Measurements from ENCODE around the gene PRRT1. TPM values are rescaled to one million over a fixed set of nuclear protein-coding genes. Genes with fewer than 3 reads are reported as not detected.

The PRRT1 gene
- total and polyA plus RNA-seq, 4 donors: 0.53 to 2.0 (median 0.97) TPM

DNA sequence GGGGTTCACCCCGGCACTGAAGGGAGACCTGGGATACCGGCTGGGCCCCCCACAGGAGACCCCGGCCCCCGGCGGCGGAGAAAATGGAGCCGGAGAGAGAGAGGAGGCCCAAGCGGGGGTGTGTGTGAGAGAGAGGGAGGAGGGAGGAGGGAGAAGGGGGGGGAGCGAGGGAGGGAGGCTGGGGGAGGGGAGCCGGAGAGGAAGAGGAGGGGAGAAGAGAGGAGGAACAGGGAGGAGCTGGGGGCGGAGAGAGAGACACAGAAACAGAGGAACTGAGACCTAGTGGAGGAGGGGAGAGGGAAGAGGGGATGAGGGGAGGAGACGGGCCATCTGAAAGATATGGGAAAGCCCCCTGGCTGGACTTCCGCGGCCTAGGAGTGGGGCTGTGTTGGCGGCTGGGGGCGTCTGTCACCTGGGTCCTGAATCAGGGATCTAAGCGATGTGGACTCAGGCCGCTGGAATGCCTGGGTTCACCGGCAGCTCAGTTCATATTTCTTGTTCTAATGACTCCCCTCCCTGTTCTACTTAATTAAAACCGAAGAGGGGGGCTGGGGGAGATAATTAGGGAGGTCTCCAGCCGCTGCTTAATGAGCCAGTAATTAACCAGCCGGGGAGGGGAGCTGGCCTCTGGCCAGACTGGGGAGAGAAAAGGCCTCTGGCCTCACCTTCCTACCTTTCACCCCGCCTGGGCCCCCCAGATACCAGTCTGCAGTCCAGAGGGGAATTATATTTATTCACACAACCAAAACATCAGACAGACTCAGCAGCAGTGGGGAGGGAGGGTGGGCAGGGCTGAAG, 38.5 kb upstream of the PRRT1 start, which contains the start of gene PBX2:
Gene PBX2, minus strand, starts transcription at position 149 of the 798 bp plus-strand sequence. CDS start 287 bp downstream, outside the sequence.
- Histone ChIP-seq H3K27me3 (ENCODE audit: control insufficient read depth in 3 of 3, insufficient read depth in 3 of 3, low read length in 2 of 3) (no peaks in the 10 kb centered on the region), H3K9me3 (ENCODE audit: control insufficient read depth in 4 of 4, insufficient read depth in 3 of 4, low read length in 3 of 4) (no peaks in the 10 kb centered on the region), H3K4me1 (ENCODE audit: control insufficient read depth in 5 of 5, insufficient read depth in 5 of 5, low read length in 5 of 5) (peaks cover 0 to 63% (median 18%) of the 10 kb centered on the region in 5 donors), H3K36me3 (ENCODE audit: control insufficient read depth in 4 of 4, insufficient read depth in 4 of 4, low read length in 4 of 4) (peaks cover 0 to 15% (median 12%) of the 10 kb centered on the region in 4 donors), H3K4me3 (peak within 1 kb of the TSS; percentile 60), H3K27ac (ENCODE audit: low read depth in 1 of 2, low read length in 1 of 2) (peak within 1 kb of the TSS; percentile 88 to 97), H3K9ac (ENCODE audit: insufficient read depth in 1 of 2, low read length in 2 of 2) (peak within 1 kb of the TSS; percentile 73 to 88)
- WGBS, 2 donors: 0 to 3% methylated on average over 19 to 23 of the region's 23 CpGs
- ATAC-seq (ENCODE audit: insufficient read depth, low FRiP score): peak; percentile 68
- DNase-seq: peak; percentile 97 to 99 (median 97)
- TF ChIP-seq, protein P1, sequence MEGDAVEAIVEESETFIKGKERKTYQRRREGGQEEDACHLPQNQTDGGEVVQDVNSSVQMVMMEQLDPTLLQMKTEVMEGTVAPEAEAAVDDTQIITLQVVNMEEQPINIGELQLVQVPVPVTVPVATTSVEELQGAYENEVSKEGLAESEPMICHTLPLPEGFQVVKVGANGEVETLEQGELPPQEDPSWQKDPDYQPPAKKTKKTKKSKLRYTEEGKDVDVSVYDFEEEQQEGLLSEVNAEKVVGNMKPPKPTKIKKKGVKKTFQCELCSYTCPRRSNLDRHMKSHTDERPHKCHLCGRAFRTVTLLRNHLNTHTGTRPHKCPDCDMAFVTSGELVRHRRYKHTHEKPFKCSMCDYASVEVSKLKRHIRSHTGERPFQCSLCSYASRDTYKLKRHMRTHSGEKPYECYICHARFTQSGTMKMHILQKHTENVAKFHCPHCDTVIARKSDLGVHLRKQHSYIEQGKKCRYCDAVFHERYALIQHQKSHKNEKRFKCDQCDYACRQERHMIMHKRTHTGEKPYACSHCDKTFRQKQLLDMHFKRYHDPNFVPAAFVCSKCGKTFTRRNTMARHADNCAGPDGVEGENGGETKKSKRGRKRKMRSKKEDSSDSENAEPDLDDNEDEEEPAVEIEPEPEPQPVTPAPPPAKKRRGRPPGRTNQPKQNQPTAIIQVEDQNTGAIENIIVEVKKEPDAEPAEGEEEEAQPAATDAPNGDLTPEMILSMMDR (IDR thresholded peaks at IDR 0.05; ENCODE audit: control extremely low read depth, extremely low read depth): no peak

DNA sequence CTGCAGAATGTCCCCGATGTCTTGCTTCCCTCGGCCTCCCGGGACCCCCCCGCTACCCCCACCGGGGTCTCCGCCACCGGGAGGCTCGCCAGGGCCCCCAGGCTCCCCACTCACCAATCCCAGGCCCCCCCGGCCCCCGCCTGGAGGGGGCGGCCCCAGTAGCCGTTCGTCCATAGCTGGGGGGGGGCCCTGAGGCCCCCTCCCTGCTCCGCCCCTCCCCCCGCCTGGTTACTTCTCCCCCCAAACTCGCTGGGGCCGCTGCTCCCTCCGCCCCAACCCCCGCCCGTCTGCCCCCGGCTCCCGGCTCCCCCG, 38.0 kb upstream of the PRRT1 start:
- no peaks in the 10 kb centered on the region for H3K9me3 ChIP-seq (ENCODE audit: control insufficient read depth in 4 of 4, insufficient read depth in 3 of 4, low read length in 3 of 4)
- no peak for ATAC-seq (ENCODE audit: insufficient read depth, low FRiP score)
- peak in 1 of 3 donors; percentile 24 for DNase-seq
- no peaks in the 10 kb centered on the region for H3K27me3 ChIP-seq (ENCODE audit: control insufficient read depth in 3 of 3, insufficient read depth in 3 of 3, low read length in 2 of 3)
- TF ChIP-seq, protein P1 (IDR thresholded peaks at IDR 0.05; ENCODE audit: control extremely low read depth, extremely low read depth): no peak
- H3K27ac ChIP-seq (ENCODE audit: low read depth in 1 of 2, low read length in 1 of 2): peak overlapping the region; percentile 69 to 97
- peaks cover 0 to 15% (median 12%) of the 10 kb centered on the region in 4 donors for H3K36me3 ChIP-seq (ENCODE audit: control insufficient read depth in 4 of 4, insufficient read depth in 4 of 4, low read length in 4 of 4)
- peaks cover 0 to 57% (median 17%) of the 10 kb centered on the region in 5 donors for H3K4me1 ChIP-seq (ENCODE audit: control insufficient read depth in 5 of 5, insufficient read depth in 5 of 5, low read length in 5 of 5)
- WGBS, 2 donors: 2 to 6% methylated on average over 7 to 23 of the region's 23 CpGs
- peak overlapping the region; percentile 60 for H3K4me3 ChIP-seq
- H3K9ac ChIP-seq (ENCODE audit: insufficient read depth in 1 of 2, low read length in 2 of 2): peak overlapping the region in 1 of 2 donors; percentile 73

DNA sequence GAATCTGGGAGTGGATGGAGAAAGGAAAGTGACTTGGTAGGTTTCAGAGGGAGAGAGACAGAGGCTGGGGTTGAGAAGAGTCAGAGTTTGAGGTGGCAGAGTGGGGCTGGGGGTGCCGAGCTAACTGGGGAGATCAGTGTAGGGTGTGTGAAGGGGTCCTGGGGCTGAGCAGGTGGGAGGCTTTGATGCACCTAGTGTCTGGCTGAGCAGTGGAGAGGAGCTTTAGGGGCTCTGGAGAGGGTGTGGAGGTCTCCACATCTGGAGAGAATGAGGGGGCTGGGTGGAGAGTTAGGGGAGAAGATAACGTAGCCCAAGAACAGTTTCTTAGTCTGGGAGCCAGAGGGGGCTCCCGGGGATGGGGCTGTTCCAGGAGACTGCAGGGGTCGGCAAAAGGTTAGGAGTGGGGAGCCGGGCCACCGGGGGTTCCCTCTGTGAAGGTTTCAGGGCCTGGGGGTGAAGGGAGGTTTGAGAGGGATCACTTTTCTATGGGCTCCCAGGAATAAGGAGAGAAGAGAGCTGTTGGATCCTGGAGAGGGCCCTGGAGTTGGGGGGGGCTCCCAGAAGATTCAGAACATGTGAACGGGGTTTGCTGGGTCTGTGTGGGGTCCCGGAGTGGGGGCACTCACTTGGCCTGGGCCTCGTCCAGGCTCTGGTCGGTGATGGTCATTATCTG, 37.5 kb upstream of the PRRT1 start:
- Histone ChIP-seq H3K4me1 (ENCODE audit: control insufficient read depth in 5 of 5, insufficient read depth in 5 of 5, low read length in 5 of 5) (peaks cover 0 to 56% (median 17%) of the 10 kb centered on the region in 5 donors), H3K27me3 (ENCODE audit: control insufficient read depth in 3 of 3, insufficient read depth in 3 of 3, low read length in 2 of 3) (no peaks in the 10 kb centered on the region), H3K27ac (ENCODE audit: low read depth in 1 of 2, low read length in 1 of 2) (peak overlapping the region; percentile 69 to 97), H3K9me3 (ENCODE audit: control insufficient read depth in 4 of 4, insufficient read depth in 3 of 4, low read length in 3 of 4) (no peaks in the 10 kb centered on the region), H3K4me3 (peak overlapping the region; percentile 60), H3K36me3 (ENCODE audit: control insufficient read depth in 4 of 4, insufficient read depth in 4 of 4, low read length in 4 of 4) (peaks cover 0 to 15% (median 12%) of the 10 kb centered on the region in 4 donors), H3K9ac (ENCODE audit: insufficient read depth in 1 of 2, low read length in 2 of 2) (peak overlapping the region; percentile 73 to 85)
- DNase-seq (peak in 2 of 3 donors; percentile 32 to 33), ATAC-seq (ENCODE audit: insufficient read depth, low FRiP score) (no peak)
- TF ChIP-seq, protein P1 (IDR thresholded peaks at IDR 0.05; ENCODE audit: control extremely low read depth, extremely low read depth): no peak
- WGBS, 2 donors: 1 to 2% methylated on average over 10 of the region's 10 CpGs

Measured in lung (tissue), 12 donors.